HG03095 (cell line): ENCODE results near the gene PSTPIP1.
A peak's percentile ranks its signal among the peaks of the same experiment; 100 is the strongest.

ENCODE experiments used
- ATAC-seq: cut with Tn5 transposase; IDR thresholded peaks from one replicate; pipeline ENCODE4 v1.9.1; 2021; ENCODE audit warnings: moderate library complexity; ENCODE audit not compliant: unreplicated experiment

Gene PSTPIP1

GRCh38 chr15:76978522-76979330, 16.2 kb upstream of the PSTPIP1 start:
- no peak for ATAC-seq

GRCh38 chr15:76979331-76979925, 15.5 kb upstream of the PSTPIP1 start:
- ATAC-seq = no peak

- no peak for ATAC-seq
Observed at GRCh38 chr15:76979996-76980520, 14.9 kb upstream of the PSTPIP1 start.

DNA sequence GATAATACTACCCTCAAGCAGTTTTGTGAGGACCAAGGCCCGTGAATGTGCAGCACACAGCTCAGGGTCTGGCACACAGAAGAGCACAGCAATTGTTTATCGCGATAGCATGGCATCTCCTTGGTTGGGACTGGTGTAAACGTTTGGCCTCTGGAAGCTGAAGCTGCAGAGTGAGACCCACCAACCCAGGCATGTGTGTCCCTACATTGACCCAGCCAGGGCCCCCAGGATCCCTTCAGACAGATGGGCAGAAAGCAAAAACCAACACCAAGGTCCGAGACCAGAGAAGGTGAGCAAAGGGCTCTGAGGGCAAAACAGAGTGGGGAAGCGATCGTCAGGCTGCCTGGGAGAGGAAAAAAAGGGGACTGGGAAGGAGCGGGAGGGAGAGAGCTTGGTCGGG, 12.6 kb upstream of the PSTPIP1 start:
- ATAC-seq = no peak

- no peak for ATAC-seq
Observed at GRCh38 chr15:76982756-76983155, 12.2 kb upstream of the PSTPIP1 start.

- no peak for ATAC-seq
Observed at GRCh38 chr15:76983590-76984375, 11.1 kb upstream of the PSTPIP1 start.

- ATAC-seq = no peak
Observed at GRCh38 chr15:76986743-76987142, 8.2 kb upstream of the PSTPIP1 start.

DNA sequence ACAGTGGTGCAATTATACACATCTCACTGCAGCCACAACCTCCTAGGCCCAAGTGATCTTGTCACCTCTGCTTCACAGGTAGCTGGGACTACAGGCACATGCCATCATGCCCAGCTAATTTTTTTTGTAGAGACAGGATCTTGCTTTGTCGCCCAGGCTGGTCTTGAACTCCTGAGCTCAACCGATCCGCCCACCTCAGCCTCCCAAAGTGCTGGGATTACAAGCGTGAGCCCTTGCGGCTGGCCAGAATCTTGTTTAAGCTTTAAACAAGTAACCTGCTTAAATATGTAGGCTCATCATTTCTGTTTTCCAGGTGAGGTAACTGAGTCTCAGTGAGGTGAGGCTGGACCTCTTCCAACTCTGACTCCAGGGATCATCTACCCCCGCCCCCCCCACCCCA, 7.7 kb upstream of the PSTPIP1 start:
- no peak for ATAC-seq

- peak; percentile 75 for ATAC-seq
Observed at GRCh38 chr15:76987896-76988860, 6.7 kb upstream of the PSTPIP1 start.

GRCh38 chr15:76988867-76989780, 5.8 kb upstream of the PSTPIP1 start:
- peak; percentile 7 for ATAC-seq

- no peak for ATAC-seq
Observed at GRCh38 chr15:76991048-76991447, 3.9 kb upstream of the PSTPIP1 start.

- no peak for ATAC-seq
Observed at GRCh38 chr15:76991741-76992645, 2.9 kb upstream of the PSTPIP1 start.

GRCh38 chr15:76993114-76993725, 1.7 kb upstream of the PSTPIP1 start:
- no peak for ATAC-seq

DNA sequence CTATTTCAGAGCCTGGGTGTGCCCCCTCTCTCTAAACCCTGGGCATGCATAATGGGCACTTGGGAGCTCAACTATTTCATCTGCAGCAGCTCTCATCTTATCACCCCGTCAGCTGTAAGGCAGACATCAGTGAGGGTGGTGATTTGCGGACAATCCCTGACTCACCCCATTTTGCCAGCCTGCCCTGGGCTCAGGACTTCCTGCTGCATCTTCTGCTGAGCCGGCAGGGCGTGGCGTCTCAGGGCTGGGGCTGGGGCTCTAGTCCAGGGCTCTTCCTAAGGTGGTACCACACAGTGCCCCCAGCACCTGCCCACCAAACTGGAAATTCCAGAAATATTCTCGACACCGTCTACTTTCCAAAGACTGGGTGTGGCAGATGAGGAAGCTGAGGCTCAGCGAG, 925 bp upstream of the PSTPIP1 start:
- ATAC-seq = no peak

DNA sequence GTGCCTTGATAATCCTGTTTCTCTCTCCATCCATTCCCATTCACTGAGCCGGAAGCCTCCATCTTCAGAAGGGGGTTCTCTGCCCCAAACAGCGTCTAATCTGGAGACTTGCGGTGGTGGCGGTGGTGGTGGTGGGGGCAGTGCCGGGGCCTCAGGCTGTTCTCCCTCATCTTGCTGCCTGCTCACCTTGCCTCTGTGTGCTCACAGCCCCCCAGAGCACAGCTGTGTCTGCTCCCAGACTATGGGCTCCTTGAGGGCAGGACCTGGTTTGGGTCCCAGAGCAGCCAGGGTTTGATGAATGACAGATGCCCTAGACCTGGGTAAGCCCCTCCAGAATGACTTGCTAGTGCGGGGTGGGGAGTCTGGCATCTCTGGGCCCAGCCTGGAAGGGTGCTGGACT, 430 bp upstream of the PSTPIP1 start:
- ATAC-seq = no peak

DNA sequence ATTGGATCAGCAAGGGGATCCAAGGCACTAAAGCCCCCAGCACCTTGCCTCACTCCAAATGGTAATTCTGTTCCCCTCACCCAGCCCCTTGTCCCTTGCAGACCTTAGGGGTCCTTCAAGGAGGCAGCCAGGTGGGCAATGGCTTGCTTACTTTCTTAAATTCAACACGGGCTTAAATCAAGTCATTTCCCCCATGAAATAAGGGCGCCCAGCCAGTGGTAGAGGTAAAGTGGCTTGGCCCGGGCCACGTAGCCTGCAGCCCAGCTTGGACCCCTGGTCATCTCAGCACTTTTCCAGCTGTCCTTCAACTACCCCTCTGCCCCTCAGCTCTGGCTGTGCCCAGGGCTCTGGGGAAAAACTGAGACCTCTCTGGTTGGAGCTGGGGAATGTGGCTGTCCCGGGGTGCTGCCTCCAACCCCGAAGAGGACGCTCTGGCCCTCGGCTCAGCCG, 1.2 kb downstream of the PSTPIP1 start:
- no peak for ATAC-seq

- ATAC-seq = no peak
Observed at GRCh38 chr15:76996526-76997401, 1.8 kb downstream of the PSTPIP1 start.
